Panc1 (cell line): Measurements from ENCODE around the gene CCDC127. TPM values are rescaled to one million over a fixed set of nuclear protein-coding genes. Genes with fewer than 3 reads are reported as not detected.
A peak's percentile ranks its signal among the peaks of the same experiment; 100 is the strongest.

ENCODE experiments used
- ATAC-seq: fragments of 200-7000 bp; cut with Tn5 transposase; 2 replicates; pipeline ENCODE4 v1.9.1; 2020; ENCODE audit warnings: mild to moderate bottlenecking, moderate library complexity
- BruUV-seq: library from RNA; stranded (reverse); fragments of 400-500 nt; replicated peaks from 2 replicates; lab custom pipeline; 2021; lab: Mats Ljungman, UMichigan
- CTCF ChIA-PET: fragments of 300-600 bp; sonication (Branson Sonifier 250); formaldehyde crosslinking; loops from one replicate; lab custom pipeline; 2022; ENCODE audit warnings: antibody characterized with exemption; lab: Charles Lee
- POLR2A ChIA-PET: fragments of 300-600 bp; sonication (Branson Sonifier 250); formaldehyde crosslinking; loops from one replicate; lab custom pipeline; 2022; ENCODE audit warnings: antibody characterized with exemption; lab: Charles Lee
- DNase-seq: peaks from one replicate; pipeline ENCODE4 v3.0.0-alpha.2; 2010; ENCODE audit warnings: low read depth, low spot score
- H3K27ac ChIP-seq: 2 replicates; pipeline ENCODE4 v1.5.1; 2011; ENCODE audit warnings: mild to moderate bottlenecking, low read length, inconsistent platforms
- H3K27me3 ChIP-seq: fragments of 200-500 bp; sonication (Bioruptor generic); 2 replicates; pipeline ENCODE4 v1.6.0; 2014; ENCODE audit warnings: low read length, inconsistent platforms; ENCODE audit not compliant: control insufficient read depth, insufficient read depth
- H3K36me3 ChIP-seq: fragments of 200-500 bp; sonication (Bioruptor generic); 2 replicates; pipeline ENCODE4 v1.5.1; 2014; ENCODE audit warnings: inconsistent platforms, mild to moderate bottlenecking, low read length, moderate library complexity; ENCODE audit not compliant: control insufficient read depth, insufficient read depth
- H3K4me1 ChIP-seq: 2 replicates; pipeline ENCODE4 v1.5.1; 2011; ENCODE audit warnings: inconsistent platforms, mild to moderate bottlenecking, low read length, moderate library complexity; ENCODE audit not compliant: control insufficient read depth, insufficient read depth
- H3K4me3 ChIP-seq, 2 experiments: 2 replicates each; pipeline ENCODE4 v1.5.1; 2011 to 2012; ENCODE audit warnings: low read depth in 2 of 2, low read length in 2 of 2, mild to moderate bottlenecking in 2 of 2, inconsistent platforms in 1 of 2, moderate library complexity in 1 of 2
- H3K9me3 ChIP-seq: fragments of 200-500 bp; sonication (Bioruptor generic); 2 replicates; pipeline ENCODE4 v1.5.1; 2014; ENCODE audit warnings: low read depth, mild to moderate bottlenecking, inconsistent platforms, low read length, moderate library complexity; ENCODE audit not compliant: control insufficient read depth, insufficient read depth
- POLR2AphosphoS5 ChIP-seq: IDR thresholded peaks from 2 replicates; pipeline ENCODE4 v1.6.1; 2012; ENCODE audit warnings: mild to moderate bottlenecking, low read depth, low read length, moderate library complexity
- REST ChIP-seq, 2 experiments: IDR thresholded peaks; 2 replicates each; pipeline ENCODE4 v1.6.1; 2011 to 2012; ENCODE audit warnings: low read depth in 2 of 2, control low read depth in 1 of 2, low read length in 1 of 2, mild to moderate bottlenecking in 1 of 2, moderate library complexity in 1 of 2; ENCODE audit not compliant: insufficient read depth in 1 of 2
- SIN3A ChIP-seq: IDR thresholded peaks from 2 replicates; pipeline ENCODE4 v1.6.1; 2012; ENCODE audit warnings: low read depth, mild to moderate bottlenecking, low read length, moderate library complexity, borderline replicate concordance; ENCODE audit not compliant: insufficient read depth
- TCF7L2 ChIP-seq: IDR thresholded peaks from 2 replicates; pipeline ENCODE4 v1.6.1; 2011; ENCODE audit warnings: mild to moderate bottlenecking, low read depth, low read length, inconsistent platforms
- in situ Hi-C: cut with HindIII; loops from 2 replicates; pipeline ENCODE4 v1.10.0; 2016; ENCODE audit warnings: low sequenced_read_pairs, low pct_unique_long_range_greater_than_20kb
- intact Hi-C: fragments of 100-400 bp; cut with micrococcal nuclease; formaldehyde crosslinking; loops from one replicate; pipeline ENCODE4 v1.10.0; 2022; ENCODE audit not compliant: unreplicated experiment
- total RNA-seq: library from RNA; stranded (reverse); gene quantifications from one replicate; pipeline ENCODE4 v1.2.1, GENCODE V29; 2021; ENCODE audit not compliant: unreplicated experiment
- TF ChIP-seq, protein P1 (sequence below): fragments of 450-650 bp; IDR thresholded peaks from 2 replicates; pipeline ENCODE4 v1.5.1; 2017; ENCODE audit warnings: mild to moderate bottlenecking

The CCDC127 gene
- total RNA-seq, 1 experiment from 2014 or later: 8.1 TPM

GRCh38 chr5:167982-168660, 49.8 kb downstream of the CCDC127 start:
- Histone ChIP-seq H3K4me3 (no peak overlapping the region), H3K9me3 (no peaks in the 10 kb centered on the region), H3K36me3 (no peaks in the 10 kb centered on the region), H3K4me1 (peaks cover 9% of the 10 kb centered on the region; the same call in 1 of the 2 replicates), H3K27ac (no peak overlapping the region), H3K27me3 (no peaks in the 10 kb centered on the region)
- no TSS peak for BruUV-seq
- no peak for DNase-seq
- ChIA-PET CTCF (no interaction called here), POLR2A (no interaction called here)
- in situ Hi-C loops (no loop called here), intact Hi-C loops (no loop called here)
- 0 out of 2 replicates have a peak, but pooled peaks have one; percentile 26 for ATAC-seq
- TF ChIP-seq TCF7L2: no peak
- TF ChIP-seq, protein P1, sequence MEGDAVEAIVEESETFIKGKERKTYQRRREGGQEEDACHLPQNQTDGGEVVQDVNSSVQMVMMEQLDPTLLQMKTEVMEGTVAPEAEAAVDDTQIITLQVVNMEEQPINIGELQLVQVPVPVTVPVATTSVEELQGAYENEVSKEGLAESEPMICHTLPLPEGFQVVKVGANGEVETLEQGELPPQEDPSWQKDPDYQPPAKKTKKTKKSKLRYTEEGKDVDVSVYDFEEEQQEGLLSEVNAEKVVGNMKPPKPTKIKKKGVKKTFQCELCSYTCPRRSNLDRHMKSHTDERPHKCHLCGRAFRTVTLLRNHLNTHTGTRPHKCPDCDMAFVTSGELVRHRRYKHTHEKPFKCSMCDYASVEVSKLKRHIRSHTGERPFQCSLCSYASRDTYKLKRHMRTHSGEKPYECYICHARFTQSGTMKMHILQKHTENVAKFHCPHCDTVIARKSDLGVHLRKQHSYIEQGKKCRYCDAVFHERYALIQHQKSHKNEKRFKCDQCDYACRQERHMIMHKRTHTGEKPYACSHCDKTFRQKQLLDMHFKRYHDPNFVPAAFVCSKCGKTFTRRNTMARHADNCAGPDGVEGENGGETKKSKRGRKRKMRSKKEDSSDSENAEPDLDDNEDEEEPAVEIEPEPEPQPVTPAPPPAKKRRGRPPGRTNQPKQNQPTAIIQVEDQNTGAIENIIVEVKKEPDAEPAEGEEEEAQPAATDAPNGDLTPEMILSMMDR: no peak
- no peak for TF ChIP-seq REST (IDR thresholded peaks at IDR 0.05; ENCODE audit: insufficient read depth in 1 of 2, low read depth in 2 of 2, low read length in 1 of 2)
- TF ChIP-seq SIN3A: no peak
- no peak for TF ChIP-seq POLR2AphosphoS5

GRCh38 chr5:167511-167910, 50.4 kb downstream of the CCDC127 start:
- no peak for TF ChIP-seq TCF7L2
- no peak for TF ChIP-seq POLR2AphosphoS5
- TF ChIP-seq, protein P1: no peak
- TF ChIP-seq SIN3A: no peak
- TF ChIP-seq REST (IDR thresholded peaks at IDR 0.05; ENCODE audit: insufficient read depth in 1 of 2, low read depth in 2 of 2, low read length in 1 of 2): no peak
- no TSS peak for BruUV-seq
- no peak for DNase-seq
- Histone ChIP-seq H3K9me3 (no peaks in the 10 kb centered on the region), H3K4me1 (peaks cover 9% of the 10 kb centered on the region; the same call in 1 of the 2 replicates), H3K4me3 (no peak overlapping the region), H3K27me3 (no peaks in the 10 kb centered on the region), H3K27ac (no peak overlapping the region), H3K36me3 (no peaks in the 10 kb centered on the region)
- CTCF ChIA-PET: no interaction called here
- POLR2A ChIA-PET: no interaction called here
- in situ Hi-C loops: no loop called here
- 0 out of 2 replicates have a peak, but pooled peaks have one; percentile 11 for ATAC-seq
- intact Hi-C loops: no loop called here
